ENCODE data around the gene COQ3.
A peak's percentile ranks its signal among the peaks of the same experiment; 100 is the strongest.
"Not testable (repeated sequence)": the region's sequence is repeated elsewhere in the genome, so short reads cannot be mapped to it uniquely, and the experiment has no call there.

The COQ3 gene

GRCh38 chr6:99378636-99379035 lies 15.4 kb downstream of the COQ3 start:
- no peak for DNase-seq (ENCODE audit: low spot score)

- no peak for DNase-seq (ENCODE audit: low spot score)
Observed at GRCh38 chr6:99369533-99369932, 24.5 kb downstream of the COQ3 start.

GRCh38 chr6:99366852-99367251 lies 27.1 kb downstream of the COQ3 start:
- no peak for DNase-seq (ENCODE audit: low spot score)

GRCh38 chr6:99364026-99364425 lies 30.0 kb downstream of the COQ3 start:
- no peak for DNase-seq (ENCODE audit: low spot score)

- DNase-seq (ENCODE audit: low spot score), result no peak
Observed at GRCh38 chr6:99362678-99363268, 31.2 kb downstream of the COQ3 start.

- DNase-seq (ENCODE audit: low spot score), result no peak
Observed at GRCh38 chr6:99359800-99360199, 34.2 kb downstream of the COQ3 start.

- no peak for DNase-seq (ENCODE audit: low spot score)
Observed at GRCh38 chr6:99356641-99357040, 37.4 kb downstream of the COQ3 start.

- DNase-seq (ENCODE audit: low spot score), result no peak
Observed at GRCh38 chr6:99354983-99355382, 39.0 kb downstream of the COQ3 start.

- DNase-seq (ENCODE audit: low spot score), result no peak
Observed at GRCh38 chr6:99353126-99353525, 40.9 kb downstream of the COQ3 start.

GRCh38 chr6:99350573-99350972 lies 43.4 kb downstream of the COQ3 start:
- no peak for DNase-seq (ENCODE audit: low spot score)

- DNase-seq (ENCODE audit: low spot score), result peak; percentile 32
Observed at GRCh38 chr6:99349171-99350141, 44.5 kb downstream of the COQ3 start, which contains the start of gene FAXC. Gene FAXC (minus strand): TSS chr6:99349674. CDS start chr6:99349372, 302 bp downstream.

GRCh38 chr6:99348288-99349170 lies 45.5 kb downstream of the COQ3 start:
- DNase-seq (ENCODE audit: low spot score), result no peak

GRCh38 chr6:99347804-99348203 lies 46.2 kb downstream of the COQ3 start:
- no peak for DNase-seq (ENCODE audit: low spot score)

- DNase-seq (ENCODE audit: low spot score), result no peak
Observed at GRCh38 chr6:99346595-99346994, 47.4 kb downstream of the COQ3 start.

GRCh38 chr6:99345164-99345563 lies 48.8 kb downstream of the COQ3 start:
- DNase-seq (ENCODE audit: low spot score), result no peak

- DNase-seq (ENCODE audit: low spot score), result peak; percentile 47
Observed at GRCh38 chr6:99344289-99344688, 49.7 kb downstream of the COQ3 start.

GRCh38 chr6:99341862-99342455 lies 52.0 kb downstream of the COQ3 start:
- no peak for DNase-seq (ENCODE audit: low spot score)

GRCh38 chr6:99338188-99338587 lies 55.8 kb downstream of the COQ3 start:
- no peak for DNase-seq (ENCODE audit: low spot score)

GRCh38 chr6:99335298-99335697 lies 58.7 kb downstream of the COQ3 start:
- DNase-seq (ENCODE audit: low spot score), result not testable (repeated sequence)

GRCh38 chr6:99334526-99335127 lies 59.4 kb downstream of the COQ3 start:
- DNase-seq (ENCODE audit: low spot score), result peak; percentile 55

GRCh38 chr6:99333068-99333467 lies 60.9 kb downstream of the COQ3 start:
- DNase-seq (ENCODE audit: low spot score), result no peak
